NK-92 treated with Interleukin-12 subunit alpha and Interleukin-12 subunit beta, amount 100 ng/mL, for 24 hours (cell line): ENCODE data around the gene IRF4.

Experiments
- DNase-seq: peaks from one replicate; lab custom pipeline; 2025; lab: John Stamatoyannopoulos, UW

Gene IRF4

GRCh38 chr6:444653-445275 is 53.2 kb downstream of the IRF4 start:
- no peak for DNase-seq

GRCh38 chr6:445571-446417 is 54.2 kb downstream of the IRF4 start:
- DNase-seq = no peak

DNA sequence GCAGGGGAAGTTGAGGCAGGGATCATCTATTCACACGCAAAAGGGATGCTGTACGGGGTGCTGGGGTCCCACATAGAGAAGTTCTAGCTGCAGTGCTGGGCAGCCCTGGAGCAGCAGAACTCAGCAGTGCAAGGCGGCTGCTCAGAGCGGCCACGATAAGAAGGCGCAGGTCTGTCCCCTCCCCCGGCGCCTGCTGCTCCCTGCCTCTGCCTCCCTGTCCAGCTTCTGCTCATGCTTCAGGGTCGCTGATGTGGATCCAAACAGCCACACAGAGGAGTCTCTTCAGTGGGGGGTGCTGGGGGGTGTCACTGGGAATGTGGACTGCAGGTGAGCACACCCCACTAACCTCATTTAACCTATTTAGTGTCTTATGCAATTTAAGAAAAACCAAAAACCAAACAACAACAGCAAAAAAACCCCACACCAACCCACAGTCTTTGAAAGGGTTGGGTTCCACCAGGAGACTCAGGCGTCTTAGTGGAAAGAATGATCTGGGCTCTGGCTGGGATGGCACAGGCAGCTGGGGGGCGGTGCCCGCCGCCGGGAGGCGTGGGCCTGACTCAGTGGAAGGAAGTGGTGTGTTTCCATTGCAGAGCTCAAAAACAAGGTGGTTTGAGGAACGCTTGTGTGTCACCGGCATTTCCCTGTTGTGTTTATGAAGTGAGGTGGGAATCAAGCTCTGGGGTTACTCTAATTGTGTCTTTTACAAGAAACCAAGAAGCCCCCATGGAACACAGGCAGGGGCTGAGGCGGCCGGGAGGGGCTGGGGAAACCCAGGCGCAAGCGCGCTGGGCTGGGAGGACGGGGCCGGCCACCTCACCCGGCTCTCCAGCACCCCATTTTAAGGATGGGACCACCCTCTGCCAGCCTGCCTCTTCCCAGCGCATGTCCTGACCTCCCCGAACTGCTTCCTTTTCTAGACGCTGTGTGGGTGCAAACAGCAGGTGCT is 55.1 kb downstream of the IRF4 start:
- peak; percentile 49 for DNase-seq

- DNase-seq = no peak
Measured at GRCh38 chr6:447381-448165, 56.0 kb downstream of the IRF4 start.

- no peak for DNase-seq
Measured at GRCh38 chr6:448296-449056, 56.9 kb downstream of the IRF4 start.

DNA sequence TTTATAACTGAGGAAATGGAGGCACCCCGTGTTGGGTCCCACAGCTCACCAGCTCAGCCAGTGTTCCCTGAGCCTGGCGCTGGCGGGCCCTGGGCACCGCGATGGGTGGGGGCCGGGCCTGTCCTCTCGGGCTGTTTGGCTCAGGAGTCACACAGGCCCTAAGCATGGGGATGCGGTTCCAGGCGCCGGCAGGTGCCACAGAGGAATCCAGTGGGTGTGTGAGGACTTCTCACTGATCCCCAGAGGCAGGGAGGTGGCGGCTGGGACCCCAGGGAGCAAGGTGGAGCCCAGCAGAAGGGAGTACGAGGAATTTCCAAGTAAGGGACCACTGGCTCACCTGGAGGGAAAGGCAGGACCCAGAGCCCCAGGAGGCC is 57.5 kb downstream of the IRF4 start:
- DNase-seq = no peak

DNA sequence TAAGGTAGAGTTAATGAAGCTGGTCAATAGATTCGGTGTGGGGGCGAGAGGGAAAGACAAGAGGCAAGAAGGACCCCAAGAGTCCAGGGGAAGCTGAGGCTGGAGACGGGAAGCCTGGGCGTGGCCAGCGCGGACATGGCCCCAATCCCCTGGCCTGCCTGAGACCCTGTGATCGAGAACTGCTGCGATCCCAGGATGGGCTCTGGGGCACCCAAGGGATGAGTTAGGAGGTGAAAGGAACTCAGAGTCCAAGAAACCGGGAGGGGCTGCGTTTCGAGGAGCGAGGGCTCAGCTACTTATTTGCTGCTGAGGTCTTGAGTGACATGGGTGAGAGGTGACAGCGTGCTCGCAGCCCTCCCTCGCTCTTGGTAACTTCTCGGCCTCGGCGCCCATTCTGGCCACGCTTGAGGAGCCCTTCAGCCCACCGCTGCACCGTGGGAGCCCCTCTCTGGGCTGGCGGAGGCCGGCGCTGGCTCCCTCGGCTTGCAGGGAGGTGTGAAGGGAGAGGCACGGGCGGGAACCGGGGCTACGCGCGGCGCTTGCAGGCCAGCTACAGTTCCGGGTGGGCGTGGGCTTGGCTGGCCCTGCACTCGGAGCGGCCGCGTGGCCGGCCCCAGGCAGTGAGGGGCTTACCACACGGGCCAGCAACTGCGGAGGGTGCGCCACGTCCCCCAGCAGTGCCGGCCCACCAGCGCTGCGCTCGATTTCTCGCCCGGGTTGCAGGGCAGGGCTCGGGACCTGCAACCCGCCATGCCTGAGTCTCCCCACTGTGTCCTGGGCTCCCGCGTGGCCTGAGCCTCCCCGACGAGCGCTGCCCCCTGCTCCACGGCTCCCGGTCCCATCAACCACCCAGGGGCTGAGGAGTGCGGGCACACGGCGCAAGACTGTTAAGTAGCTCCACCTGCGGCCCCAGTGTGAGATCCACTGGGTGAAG is 58.2 kb downstream of the IRF4 start:
- DNase-seq = no peak

DNA sequence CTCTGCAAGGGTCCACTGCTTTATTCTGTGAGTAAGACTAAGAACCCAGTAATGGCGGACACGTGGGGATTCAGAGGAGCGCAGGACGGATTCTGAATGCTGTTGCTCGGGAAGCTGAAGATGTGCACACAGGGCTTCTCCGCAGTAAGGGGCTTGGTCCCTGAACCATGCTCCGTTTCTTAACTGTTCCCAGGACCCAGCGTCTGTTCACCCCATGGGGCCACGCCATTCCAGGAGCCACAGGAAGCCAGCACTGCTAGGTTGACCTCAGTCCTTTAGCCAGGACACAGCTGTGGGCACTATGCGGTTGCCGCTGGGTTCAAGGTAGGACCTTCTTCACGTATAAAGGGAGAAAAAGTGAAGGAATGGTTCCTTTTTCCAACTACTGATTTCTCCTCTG is 59.8 kb downstream of the IRF4 start:
- no peak for DNase-seq

DNA sequence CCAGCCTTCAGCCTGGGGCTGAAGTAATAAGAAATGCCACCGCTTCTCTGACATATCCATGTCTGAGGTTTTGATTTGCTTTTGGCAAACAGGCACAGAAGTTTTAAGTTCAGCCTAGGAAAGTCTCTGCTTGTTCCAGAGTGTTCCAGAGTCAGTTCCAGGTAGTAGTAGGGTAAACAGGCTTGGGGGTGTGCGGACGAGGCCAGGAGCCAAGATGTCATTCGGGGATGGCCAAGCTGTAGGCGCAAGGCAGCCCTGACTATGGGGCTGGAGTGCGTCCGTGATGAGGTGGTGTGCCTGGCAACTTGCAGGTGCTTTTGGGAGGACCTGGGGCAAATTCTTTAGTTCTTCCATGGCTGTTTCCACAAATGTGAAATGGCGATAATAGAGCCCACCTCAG is 60.3 kb downstream of the IRF4 start:
- no peak for DNase-seq

GRCh38 chr6:452301-453067 is 60.9 kb downstream of the IRF4 start:
- no peak for DNase-seq

- DNase-seq = no peak
Measured at GRCh38 chr6:453152-453551, 61.6 kb downstream of the IRF4 start.

DNA sequence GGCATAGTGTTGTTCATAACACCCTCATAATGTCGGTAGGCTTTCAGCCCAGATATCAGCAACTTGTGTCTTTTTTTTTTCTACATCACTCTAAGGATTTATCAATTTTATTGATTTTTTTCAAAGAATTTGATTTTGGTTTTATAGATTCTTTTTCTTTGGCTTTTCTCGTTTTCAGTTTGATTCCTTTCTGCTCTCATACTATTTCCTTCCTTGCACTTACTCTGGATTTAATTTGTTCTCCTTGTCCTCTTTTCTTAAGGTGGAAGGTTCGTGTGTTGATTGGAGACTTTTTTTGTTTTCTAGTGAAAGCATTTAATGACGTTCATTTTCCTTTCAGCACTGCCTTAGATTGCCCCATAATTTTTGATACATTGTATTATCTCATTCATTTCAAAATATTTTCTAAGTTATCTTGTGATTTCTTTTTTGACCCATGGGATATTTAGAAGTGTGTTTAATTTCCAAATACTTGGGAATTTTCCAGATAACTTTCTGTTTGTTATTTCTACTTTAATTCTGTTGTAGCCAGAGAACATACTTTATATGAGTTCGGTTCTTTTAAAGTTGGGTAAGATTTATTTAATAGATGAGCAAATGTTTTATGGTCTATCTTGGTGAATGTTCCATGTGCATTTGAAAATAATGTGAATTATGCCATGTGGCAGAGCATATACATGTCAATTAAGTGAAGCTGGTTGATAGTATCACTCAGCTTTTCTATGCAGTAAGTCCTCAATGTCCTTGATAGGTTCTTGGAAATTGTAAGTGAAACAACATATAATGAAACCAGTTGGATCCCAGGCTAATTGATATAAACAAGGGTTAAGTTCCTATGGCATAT is 62.8 kb downstream of the IRF4 start:
- DNase-seq = no peak

DNA sequence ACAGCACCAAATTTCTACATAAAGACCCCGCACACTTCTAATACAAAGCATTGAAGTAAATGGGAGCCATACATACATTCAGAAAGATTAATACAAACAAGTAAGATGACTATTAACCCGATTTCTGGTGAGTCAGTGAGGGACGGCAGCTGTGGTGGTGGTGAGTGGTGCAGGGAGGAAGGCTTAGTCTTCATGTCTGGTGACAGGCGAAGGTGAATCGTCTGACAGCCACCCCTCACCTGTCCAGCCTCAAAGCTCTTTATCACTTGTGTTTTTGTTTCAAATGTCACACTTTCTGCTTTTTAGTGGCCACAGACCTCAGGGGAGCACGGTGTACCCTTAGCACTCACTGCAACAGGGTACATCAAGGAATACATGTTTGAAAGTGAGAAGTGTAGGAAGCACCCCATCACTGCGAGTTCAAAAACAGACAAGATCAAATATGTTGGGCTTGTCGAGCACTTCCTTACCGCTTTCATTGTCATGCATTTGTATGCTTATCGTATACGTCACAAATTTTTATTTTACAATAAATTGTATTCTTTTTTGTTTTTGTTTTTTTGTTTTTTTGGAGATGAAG is 63.5 kb downstream of the IRF4 start:
- no peak for DNase-seq

DNA sequence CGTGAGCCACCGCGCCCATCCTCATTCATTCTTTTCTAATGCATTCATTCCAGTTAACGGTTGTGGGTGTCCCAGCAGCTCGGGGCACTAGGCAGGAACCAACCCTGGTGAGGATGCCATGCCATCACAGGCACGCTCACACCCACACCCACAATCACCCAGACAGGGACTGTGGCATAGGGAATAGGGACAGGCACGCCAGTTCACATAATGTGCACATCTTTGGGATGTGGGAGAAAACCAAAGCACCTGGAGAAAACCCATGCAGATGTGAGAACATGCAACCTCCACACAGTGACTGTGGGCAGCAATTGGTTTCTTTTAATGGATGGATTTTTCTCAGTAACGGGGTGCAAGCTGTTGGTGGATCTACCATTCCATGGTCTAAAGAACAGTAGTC is 64.3 kb downstream of the IRF4 start:
- no peak for DNase-seq

GRCh38 chr6:456358-456867 is 64.9 kb downstream of the IRF4 start:
- DNase-seq = no peak

DNA sequence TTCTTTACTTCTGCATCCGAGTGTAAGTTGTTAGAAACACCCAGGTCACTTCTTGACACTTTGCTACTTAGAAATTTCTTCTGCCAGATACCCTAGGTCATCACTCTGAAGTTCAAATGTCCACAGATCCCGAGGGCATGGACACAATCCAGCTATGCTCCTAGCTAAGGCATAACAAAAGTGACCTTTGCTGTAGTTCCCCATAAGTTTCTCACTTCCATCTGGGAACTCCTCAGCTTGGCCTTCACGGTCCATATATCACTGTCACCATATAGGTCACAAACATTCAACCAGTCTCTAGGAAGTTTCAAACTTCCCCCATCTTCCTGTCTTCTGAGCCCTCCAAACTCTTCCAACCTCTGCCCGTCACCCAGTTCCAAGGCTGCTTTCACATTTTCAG is 65.3 kb downstream of the IRF4 start:
- no peak for DNase-seq
